Measurements from ENCODE around the gene TBPL1. TPM values are rescaled to one million over a fixed set of nuclear protein-coding genes. Genes with fewer than 3 reads are reported as not detected.

TBPL1 gene
- total RNA-seq, 2 donors from 2014 or later: 18.2 to 22.2 TPM

- DNase-seq (no peak), ATAC-seq (peak; percentile 44)
- intact Hi-C loops (cut with DNase I, micrococcal nuclease): no loop called here
Observed at GRCh38 chr6:134021396-134022122, 68.5 kb downstream of the TBPL1 start.

- ATAC-seq: no peak
- intact Hi-C loops (cut with DNase I, micrococcal nuclease): no loop called here
Observed at GRCh38 chr6:134022650-134023049, 69.6 kb downstream of the TBPL1 start.

GRCh38 chr6:134026597-134026996 is 73.6 kb downstream of the TBPL1 start:
- ATAC-seq (no peak), DNase-seq (no peak)
- intact Hi-C loops (cut with DNase I, micrococcal nuclease): no loop called here

More at GRCh38 chr6:134022650-134023049, 69.6 kb downstream of the TBPL1 start:
- DNase-seq: no peak

- DNase-seq (no peak), ATAC-seq (no peak)
- intact Hi-C loops (cut with DNase I, micrococcal nuclease): no loop called here
Observed at GRCh38 chr6:134028438-134028837, 75.4 kb downstream of the TBPL1 start.

GRCh38 chr6:134029495-134030455 is 76.8 kb downstream of the TBPL1 start:
- DNase-seq: no peak
- no peak for ATAC-seq
- intact Hi-C loops (cut with DNase I, micrococcal nuclease): no loop called here

GRCh38 chr6:134031696-134032255 is 78.8 kb downstream of the TBPL1 start:
- intact Hi-C loops (cut with DNase I, micrococcal nuclease): no loop called here
- ATAC-seq (no peak), DNase-seq (no peak)

GRCh38 chr6:134034478-134034877 is 81.5 kb downstream of the TBPL1 start:
- intact Hi-C loops (cut with DNase I, micrococcal nuclease): no loop called here
- DNase-seq: no peak
- no peak for ATAC-seq

GRCh38 chr6:134034961-134035822 is 82.2 kb downstream of the TBPL1 start:
- DNase-seq: no peak
- peak; percentile 48 for ATAC-seq

GRCh38 chr6:134035823-134036296 is 82.8 kb downstream of the TBPL1 start:
- peak; percentile 89 for ATAC-seq
- intact Hi-C loops (cut with DNase I, micrococcal nuclease): no loop called here
- peak; percentile 16 to 60 for DNase-seq

More at GRCh38 chr6:134034961-134035822, 82.2 kb downstream of the TBPL1 start:
- intact Hi-C loops (cut with DNase I, micrococcal nuclease): no loop called here

- intact Hi-C loops (cut with DNase I, micrococcal nuclease): no loop called here
- DNase-seq (no peak), ATAC-seq (no peak)
Observed at GRCh38 chr6:134039116-134039515, 86.1 kb downstream of the TBPL1 start.

Other genes with a start within 250 kb of the TBPL1 start
- 1 to 10 TPM; 2.3 to 6.9 TPM for gene TCF21, start 64.1 kb upstream of the TBPL1 start, total RNA-seq
- 1 to 10 TPM in 1 of 2 donors, under 1 TPM in 1; 0.67 to 1.3 TPM for gene SLC2A12, start 99.4 kb downstream of the TBPL1 start, total RNA-seq

Data from left colon (tissue), 2 donors.